AG08395 (cell line): Measurements from ENCODE around the gene LAMC2.
"Not testable (repeated sequence)": the region's sequence is repeated elsewhere in the genome, so short reads cannot be mapped to it uniquely, and the experiment has no call there.

ENCODE experiments used
- DNase-seq: peaks from one replicate; pipeline ENCODE4 v3.0.0; 2012; ENCODE audit warnings: mixed read lengths, low spot score

The LAMC2 gene

GRCh38 chr1:183263886-183264602, 78.0 kb downstream of the LAMC2 start:
- DNase-seq = no peak

- DNase-seq = peak; percentile 87
These were observed 81.8 kb downstream of the LAMC2 start for GRCh38 chr1:183267646-183268431.

GRCh38 chr1:183270541-183271141, 84.6 kb downstream of the LAMC2 start:
- peak; percentile 90 for DNase-seq

- DNase-seq = peak; percentile 90
These were observed 86.4 kb downstream of the LAMC2 start for GRCh38 chr1:183272390-183272848.

- DNase-seq = peak; percentile 24
These were observed 87.2 kb downstream of the LAMC2 start for GRCh38 chr1:183273300-183273699.

DNA sequence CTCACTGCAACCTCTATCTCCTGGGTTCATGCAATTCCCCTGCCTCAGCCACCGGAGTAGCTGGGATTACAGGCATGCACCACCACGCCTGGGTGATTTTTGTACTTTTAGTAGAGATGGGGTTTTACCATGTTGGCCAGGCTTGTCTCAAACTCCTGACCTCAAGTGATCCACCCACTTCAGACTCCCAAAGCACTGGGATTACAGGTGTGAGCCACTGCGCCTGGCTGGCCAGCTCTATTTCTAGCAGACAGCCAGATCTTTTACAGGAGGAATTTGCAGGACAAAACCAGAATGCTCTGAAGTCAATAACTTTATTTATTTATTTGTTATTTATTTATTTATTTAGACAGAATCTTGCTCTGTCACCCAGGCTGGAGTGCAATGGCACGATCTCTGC, 87.9 kb downstream of the LAMC2 start:
- DNase-seq = not testable (repeated sequence)

GRCh38 chr1:183274836-183275235, 88.8 kb downstream of the LAMC2 start:
- DNase-seq = no peak

- no peak for DNase-seq
These were observed 89.3 kb downstream of the LAMC2 start for GRCh38 chr1:183275322-183275721.

DNA sequence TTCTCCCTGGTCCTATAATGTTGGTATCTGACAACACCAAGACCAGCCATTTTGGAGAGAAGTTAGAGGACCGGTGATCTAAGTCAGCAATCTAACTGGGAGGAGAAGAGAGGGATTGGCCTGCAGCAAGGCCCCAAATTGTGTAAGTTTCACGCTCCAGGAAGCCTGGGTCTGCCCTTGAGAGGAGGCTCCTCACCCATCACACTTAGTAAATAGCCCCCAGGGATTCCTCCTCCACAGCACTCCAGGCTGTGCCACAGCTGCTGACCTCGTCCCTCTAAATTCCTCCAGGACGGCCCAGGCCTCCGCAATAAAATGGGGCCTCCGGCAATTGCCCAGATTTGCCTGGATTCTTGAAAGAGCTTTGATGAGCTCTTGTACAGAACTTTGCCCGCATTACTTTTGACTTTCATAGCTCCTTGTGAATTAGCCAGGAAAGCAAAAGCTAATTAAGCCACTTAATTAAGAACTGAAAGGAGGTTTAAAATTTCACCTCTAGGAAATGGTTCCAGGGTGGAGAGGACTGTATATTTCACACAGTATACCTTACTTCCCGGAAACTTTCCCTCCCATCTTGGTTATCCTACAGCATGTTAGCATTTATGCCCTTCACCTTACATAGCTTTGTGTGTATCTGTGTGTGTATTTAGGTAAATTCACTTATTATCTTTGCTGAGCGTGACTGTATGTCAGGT, 90.5 kb downstream of the LAMC2 start:
- DNase-seq = no peak

GRCh38 chr1:183277821-183278738, 92.0 kb downstream of the LAMC2 start:
- no peak for DNase-seq

- peak; percentile 74 for DNase-seq
These were observed 92.9 kb downstream of the LAMC2 start for GRCh38 chr1:183278739-183279591.

- peak; percentile 70 for DNase-seq
These were observed 93.8 kb downstream of the LAMC2 start for GRCh38 chr1:183279835-183280234.

GRCh38 chr1:183281039-183281438, 95.0 kb downstream of the LAMC2 start:
- DNase-seq = peak; percentile 38

GRCh38 chr1:183281553-183282091, 95.6 kb downstream of the LAMC2 start:
- peak; percentile 82 for DNase-seq

GRCh38 chr1:183282101-183282855, 96.2 kb downstream of the LAMC2 start:
- no peak for DNase-seq

DNA sequence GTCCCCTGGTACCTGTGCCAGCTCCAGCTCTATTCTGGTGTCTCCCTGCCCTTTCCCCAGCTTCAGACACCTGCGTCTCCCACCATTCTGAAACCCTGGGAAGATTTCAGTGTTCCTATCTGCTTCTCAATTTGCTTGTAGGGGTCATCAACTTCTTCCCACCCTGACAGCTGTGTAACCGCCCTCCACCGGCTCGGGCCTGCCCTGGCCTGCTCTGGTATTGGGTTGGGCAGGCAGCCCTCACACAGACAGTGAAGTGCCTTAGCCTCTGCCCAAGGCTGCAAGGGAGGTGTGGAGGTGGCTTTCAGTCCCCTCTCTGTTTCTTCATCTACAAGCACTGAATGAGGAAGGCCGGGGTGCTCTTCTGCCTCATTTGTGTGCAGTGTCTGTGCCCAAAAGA, 97.2 kb downstream of the LAMC2 start:
- DNase-seq = no peak

DNA sequence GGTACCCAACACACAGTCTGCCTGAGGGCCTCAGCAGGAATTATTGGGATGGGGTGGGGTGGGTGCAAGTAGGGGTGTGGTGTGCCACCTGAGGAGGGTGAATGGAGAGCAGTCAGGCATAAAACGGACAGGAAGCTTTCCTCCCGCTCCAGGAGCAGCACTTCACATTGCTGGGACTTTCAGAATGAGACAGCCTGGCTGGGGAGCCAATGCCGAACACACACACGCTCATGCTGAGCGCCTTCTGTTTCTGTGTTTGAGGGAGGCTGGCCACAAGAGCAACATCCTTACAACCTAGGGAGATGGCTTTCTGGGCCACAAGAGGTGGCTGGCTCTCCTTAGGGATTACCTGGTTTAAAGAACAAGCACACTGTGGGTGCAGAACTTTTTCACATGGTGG, 98.0 kb downstream of the LAMC2 start:
- DNase-seq = no peak

- no peak for DNase-seq
These were observed 99.2 kb downstream of the LAMC2 start for GRCh38 chr1:183285256-183285655.

DNA sequence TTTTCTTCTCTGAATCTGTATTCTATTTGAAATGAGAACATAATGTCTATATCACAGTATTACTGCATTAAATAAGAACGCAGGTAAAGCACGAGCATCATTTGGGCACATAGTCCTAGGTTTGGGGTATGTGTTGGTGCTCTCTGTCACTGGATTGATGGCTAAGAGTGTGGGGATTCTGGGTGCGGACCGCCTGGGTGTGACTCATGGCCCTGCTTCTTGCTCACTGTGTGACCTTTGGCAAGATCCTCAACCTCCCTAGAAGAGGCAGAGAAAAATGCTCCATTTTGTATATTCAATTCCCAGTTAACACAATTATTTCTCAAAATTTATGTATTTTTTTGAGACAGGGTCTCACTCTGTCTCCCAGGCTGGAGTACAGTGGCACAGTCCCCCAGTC, 99.7 kb downstream of the LAMC2 start:
- no peak for DNase-seq
